BE2C (cell line): Measurements from ENCODE around the gene ARL8A.
"Not testable (repeated sequence)": the region's sequence is repeated elsewhere in the genome, so short reads cannot be mapped to it uniquely, and the experiment has no call there.

Source experiments
- DNase-seq: peaks from one replicate; pipeline ENCODE4 v3.0.0-alpha.2; 2020
- H3K27me3 ChIP-seq: fragments of 250-450 bp; sonication (Bioruptor Pico); 2 replicates; pipeline ENCODE4 v1.5.1; 2020; ENCODE audit warnings: mild to moderate bottlenecking
- H3K36me3 ChIP-seq: fragments of 250-450 bp; sonication (Bioruptor Pico); 2 replicates; pipeline ENCODE4 v1.5.1; 2020; ENCODE audit warnings: mild to moderate bottlenecking
- H3K4me1 ChIP-seq: fragments of 250-450 bp; sonication (Bioruptor Pico); 2 replicates; pipeline ENCODE4 v1.5.1; 2020
- H3K4me3 ChIP-seq: 2 replicates; pipeline ENCODE4 v1.5.1; 2011; ENCODE audit warnings: low read depth, low read length
- H3K9me3 ChIP-seq: fragments of 250-450 bp; sonication (Bioruptor Pico); 2 replicates; pipeline ENCODE4 v1.5.1; 2020
- TF ChIP-seq, protein P1 (sequence below): IDR thresholded peaks from 2 replicates; pipeline ENCODE4 v1.5.1; 2012; ENCODE audit warnings: mild to moderate bottlenecking, low read depth, low read length

The ARL8A gene

DNA sequence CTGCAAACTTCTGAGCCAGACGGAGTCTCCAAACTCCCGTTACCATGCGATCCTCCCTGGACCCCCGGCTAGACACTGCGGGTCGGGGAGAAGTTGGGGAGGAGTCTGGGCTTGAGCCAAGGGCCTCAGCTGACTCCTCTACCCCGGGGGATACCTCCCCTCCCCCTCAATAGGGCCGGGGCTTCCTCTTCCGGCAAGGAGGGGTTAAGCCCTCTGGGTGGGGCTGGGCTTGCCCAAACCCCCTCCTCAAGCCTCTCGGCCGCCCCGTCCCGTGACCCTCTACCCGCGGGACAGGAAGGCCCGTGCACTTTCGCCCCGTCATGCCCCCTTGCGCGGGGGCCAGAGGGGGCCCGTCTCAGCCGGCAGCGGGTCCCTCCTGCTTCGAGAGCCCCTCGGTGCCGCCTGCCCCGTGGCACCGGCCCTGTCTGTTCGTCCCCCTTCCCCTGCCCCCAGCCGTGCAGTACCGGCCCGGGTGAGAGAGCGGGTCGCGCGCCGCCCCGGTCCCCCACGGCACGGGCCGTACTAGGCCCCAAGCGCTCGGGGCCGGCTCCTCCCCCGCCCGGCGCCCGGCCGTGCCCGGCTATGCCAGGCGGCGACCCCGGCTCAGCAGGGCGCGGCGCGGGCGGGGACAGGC lies 652 bp downstream of the ARL8A start:
- Histone ChIP-seq H3K27me3 (no peaks in the 10 kb centered on the region), H3K9me3 (no peaks in the 10 kb centered on the region), H3K36me3 (no peaks in the 10 kb centered on the region), H3K4me3 (peak overlapping the region; percentile 79), H3K4me1 (no peaks in the 10 kb centered on the region)
- DNase-seq: no peak
- TF ChIP-seq, protein P1, sequence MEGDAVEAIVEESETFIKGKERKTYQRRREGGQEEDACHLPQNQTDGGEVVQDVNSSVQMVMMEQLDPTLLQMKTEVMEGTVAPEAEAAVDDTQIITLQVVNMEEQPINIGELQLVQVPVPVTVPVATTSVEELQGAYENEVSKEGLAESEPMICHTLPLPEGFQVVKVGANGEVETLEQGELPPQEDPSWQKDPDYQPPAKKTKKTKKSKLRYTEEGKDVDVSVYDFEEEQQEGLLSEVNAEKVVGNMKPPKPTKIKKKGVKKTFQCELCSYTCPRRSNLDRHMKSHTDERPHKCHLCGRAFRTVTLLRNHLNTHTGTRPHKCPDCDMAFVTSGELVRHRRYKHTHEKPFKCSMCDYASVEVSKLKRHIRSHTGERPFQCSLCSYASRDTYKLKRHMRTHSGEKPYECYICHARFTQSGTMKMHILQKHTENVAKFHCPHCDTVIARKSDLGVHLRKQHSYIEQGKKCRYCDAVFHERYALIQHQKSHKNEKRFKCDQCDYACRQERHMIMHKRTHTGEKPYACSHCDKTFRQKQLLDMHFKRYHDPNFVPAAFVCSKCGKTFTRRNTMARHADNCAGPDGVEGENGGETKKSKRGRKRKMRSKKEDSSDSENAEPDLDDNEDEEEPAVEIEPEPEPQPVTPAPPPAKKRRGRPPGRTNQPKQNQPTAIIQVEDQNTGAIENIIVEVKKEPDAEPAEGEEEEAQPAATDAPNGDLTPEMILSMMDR: no peak

DNA sequence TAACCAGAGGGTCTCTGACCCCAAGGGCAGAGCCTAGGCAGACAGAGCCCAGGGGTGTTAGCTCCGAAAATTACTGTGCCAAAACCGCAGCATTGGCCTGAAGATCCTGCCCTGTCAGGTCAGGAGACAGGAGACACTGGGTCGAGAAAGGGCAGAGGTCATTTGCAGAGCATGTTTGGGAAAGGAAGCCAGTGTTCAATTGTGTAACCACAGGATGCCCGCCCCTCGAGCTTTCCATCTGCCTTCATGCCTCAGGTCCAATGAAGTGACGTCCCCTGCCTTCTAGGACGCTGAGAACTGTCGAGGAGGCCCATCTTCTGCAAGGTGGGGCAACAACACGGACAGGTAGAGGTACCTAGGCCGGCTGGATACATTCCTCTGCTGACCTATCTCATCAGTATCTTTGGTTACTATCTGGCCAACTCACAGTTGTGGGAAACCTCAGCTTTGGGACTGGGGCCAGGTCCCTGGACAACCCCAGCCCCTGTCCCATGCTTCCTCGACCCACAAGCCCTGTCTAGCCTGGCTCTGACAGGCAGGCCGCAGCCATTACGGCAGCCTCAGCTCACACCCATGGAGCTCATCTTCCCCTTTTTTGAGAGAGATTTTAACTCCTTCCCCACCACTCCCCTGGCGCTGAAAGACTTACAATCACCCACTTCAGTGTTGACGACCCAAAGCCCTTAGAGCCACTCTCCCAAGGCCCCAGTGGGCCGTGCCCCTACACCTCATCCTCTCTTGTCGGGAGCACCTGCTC lies 1.3 kb downstream of the ARL8A start:
- Histone ChIP-seq H3K9me3 (no peaks in the 10 kb centered on the region), H3K4me1 (no peaks in the 10 kb centered on the region), H3K36me3 (no peaks in the 10 kb centered on the region), H3K27me3 (no peaks in the 10 kb centered on the region), H3K4me3 (peak overlapping the region; percentile 79)
- no peak for DNase-seq
- TF ChIP-seq, protein P1: no peak

DNA sequence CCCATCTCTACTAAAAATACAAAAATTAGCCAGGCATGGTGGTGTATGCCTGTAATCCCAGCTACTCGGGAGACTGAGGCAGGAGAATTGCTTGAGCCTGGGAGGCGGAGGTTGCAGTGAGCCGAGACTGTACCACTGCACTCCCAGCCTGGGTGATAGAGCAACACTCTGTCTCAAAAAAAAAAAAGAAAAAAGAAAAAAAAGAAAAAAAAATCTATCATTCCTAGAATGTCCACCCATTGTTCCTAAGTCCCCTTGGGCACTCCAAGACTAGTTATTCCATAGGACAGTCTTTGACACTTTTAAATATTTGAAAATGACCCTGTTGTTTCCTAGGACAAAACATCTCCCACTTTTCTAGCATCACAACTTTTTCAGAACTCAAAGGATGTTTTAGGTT lies 3.1 kb downstream of the ARL8A start:
- H3K27me3 ChIP-seq, H3K4me3 ChIP-seq, DNase-seq, H3K9me3 ChIP-seq, H3K4me1 ChIP-seq, H3K36me3 ChIP-seq: not testable (repeated sequence)

DNA sequence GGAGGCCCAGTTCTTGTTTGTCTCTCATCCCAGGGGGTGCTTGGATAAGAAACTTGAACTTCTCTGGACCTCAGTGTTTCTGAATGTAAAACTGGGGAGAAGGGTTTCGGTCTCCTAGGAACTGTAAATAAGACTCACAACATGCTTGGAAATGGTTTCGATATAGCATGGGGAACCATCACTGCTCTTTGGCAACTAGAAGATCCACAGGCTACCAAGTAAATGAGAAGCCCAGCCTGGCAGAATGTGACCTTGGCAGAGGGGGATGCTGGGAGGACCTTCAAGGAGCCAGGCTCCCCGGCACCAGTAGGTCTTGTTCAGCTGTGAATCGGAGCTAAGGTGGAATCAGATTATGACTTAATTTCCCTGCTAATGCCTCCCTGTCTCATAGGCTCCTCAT lies 3.7 kb downstream of the ARL8A start:
- H3K9me3 ChIP-seq: no peaks in the 10 kb centered on the region
- no peaks in the 10 kb centered on the region for H3K27me3 ChIP-seq
- no peaks in the 10 kb centered on the region for H3K4me1 ChIP-seq
- no peak for DNase-seq
- peaks cover 3% of the 10 kb centered on the region; the same call in 1 of the 2 replicates for H3K36me3 ChIP-seq
- no peak overlapping the region for H3K4me3 ChIP-seq
- TF ChIP-seq, protein P1: no peak

DNA sequence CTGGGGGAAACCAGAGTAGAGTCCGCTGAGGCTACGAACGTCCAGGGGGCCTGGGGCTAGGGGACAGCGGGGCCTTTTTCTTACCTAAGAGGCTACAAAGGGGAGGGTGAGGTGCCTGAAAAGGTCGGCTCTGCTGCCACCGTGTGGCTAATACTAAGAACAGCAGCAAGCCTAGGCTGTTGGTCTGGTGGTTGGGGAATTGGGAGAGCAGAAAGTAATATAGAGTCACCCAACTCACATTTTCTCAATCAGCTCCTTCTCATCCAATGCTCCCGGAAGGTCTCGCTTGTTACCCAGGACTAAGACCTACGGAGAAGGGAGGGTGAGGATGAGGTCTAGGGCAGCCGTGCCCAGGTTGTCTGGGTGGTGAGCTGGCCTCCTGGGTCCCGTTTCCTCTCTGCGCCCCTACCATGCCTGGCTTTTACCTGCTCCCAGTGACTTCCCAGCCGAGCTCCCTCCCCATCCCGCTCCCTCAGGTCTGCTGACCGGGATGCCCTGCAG lies 9.3 kb downstream of the ARL8A start:
- Histone ChIP-seq H3K36me3 (peaks cover 3% of the 10 kb centered on the region), H3K9me3 (no peaks in the 10 kb centered on the region), H3K4me1 (no peaks in the 10 kb centered on the region), H3K27me3 (no peaks in the 10 kb centered on the region), H3K4me3 (no peak overlapping the region)
- peak; percentile 62 for DNase-seq
- TF ChIP-seq, protein P1: peak; percentile 88

DNA sequence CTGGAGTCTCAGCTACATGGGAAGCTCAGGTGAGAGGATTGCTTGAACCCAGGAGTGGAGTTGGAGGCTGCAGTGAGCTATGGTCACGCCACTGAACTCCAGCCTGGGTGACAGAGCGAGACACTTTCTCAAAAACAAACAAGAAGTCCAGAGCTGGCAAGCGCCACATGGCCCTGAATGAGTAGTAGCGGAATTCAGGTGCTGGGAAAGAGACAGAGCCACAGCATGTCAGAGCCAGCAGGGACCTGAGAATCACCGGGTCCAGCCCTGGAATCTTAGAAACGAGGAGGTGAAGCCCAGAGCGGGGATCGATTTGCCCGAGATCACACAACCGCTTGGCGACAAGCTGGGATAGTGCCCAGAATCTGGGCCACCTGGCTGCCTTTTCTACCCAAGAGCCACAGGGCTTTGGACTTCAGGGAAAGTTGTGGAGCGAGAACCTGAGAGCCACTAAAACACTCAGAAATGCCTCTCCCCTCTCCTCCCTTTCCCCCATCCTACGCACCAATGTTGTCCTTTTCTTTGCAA lies 9.8 kb downstream of the ARL8A start:
- no peaks in the 10 kb centered on the region for H3K4me1 ChIP-seq
- TF ChIP-seq, protein P1: no peak
- peaks cover 3% of the 10 kb centered on the region for H3K36me3 ChIP-seq
- no peak for DNase-seq
- no peak overlapping the region for H3K4me3 ChIP-seq
- H3K27me3 ChIP-seq: no peaks in the 10 kb centered on the region
- H3K9me3 ChIP-seq: no peaks in the 10 kb centered on the region
